ENCODE measurements around the gene TUT1. TPM values are rescaled to one million over a fixed set of nuclear protein-coding genes. Genes with fewer than 3 reads are reported as not detected.

TUT1 gene
- total RNA-seq, 1 experiment from 2014 or later, result 19.9 TPM

Small RNA genes within 50 kb of the gene (microRNA-seq; reads per million reads assigned to microRNA genes)
- 1.3 reads per million for gene MIR6747 (ENCODE audit: unreplicated experiment)

Other genes starting within 250 kb of the TUT1 start
- 1.1 TPM for gene SCGB1A1, start 172.5 kb downstream of the TUT1 start, total RNA-seq (2021; ENCODE audit: unreplicated experiment)
- 844 TPM for gene AHNAK, start 44.7 kb downstream of the TUT1 start, total RNA-seq (2021; ENCODE audit: unreplicated experiment)
- gene EEF1G, start 17.6 kb downstream of the TUT1 start, total RNA-seq (2021; ENCODE audit: unreplicated experiment), result 1,119 TPM
- gene MTA2, start 10.3 kb upstream of the TUT1 start, total RNA-seq (2021; ENCODE audit: unreplicated experiment), result 163 TPM
- 88.8 TPM for gene EML3, start 21.3 kb upstream of the TUT1 start, total RNA-seq (2021; ENCODE audit: unreplicated experiment)
- 2.7 TPM for gene ROM1, start 21.7 kb upstream of the TUT1 start, total RNA-seq (2021; ENCODE audit: unreplicated experiment)
- 68.2 TPM for gene B3GAT3, start 30.5 kb upstream of the TUT1 start, total RNA-seq (2021; ENCODE audit: unreplicated experiment)
- 415 TPM for gene GANAB, start 55.1 kb upstream of the TUT1 start, total RNA-seq (2021; ENCODE audit: unreplicated experiment)
- gene INTS5, start 61.8 kb upstream of the TUT1 start, total RNA-seq (2021; ENCODE audit: unreplicated experiment), result 22.0 TPM
- gene C11orf98, start 73.7 kb upstream of the TUT1 start, total RNA-seq (2021; ENCODE audit: unreplicated experiment), result 96.7 TPM
- 36.9 TPM for gene CSKMT, start 73.8 kb upstream of the TUT1 start, total RNA-seq (2021; ENCODE audit: unreplicated experiment)
- 7.4 TPM for gene UQCC3, start 80.2 kb upstream of the TUT1 start, total RNA-seq (2021; ENCODE audit: unreplicated experiment)
- gene LBHD1, start 80.7 kb upstream of the TUT1 start, total RNA-seq (2021; ENCODE audit: unreplicated experiment), result 15.5 TPM
- 105 TPM for gene UBXN1, start 87.5 kb upstream of the TUT1 start, total RNA-seq (2021; ENCODE audit: unreplicated experiment)
- 0.13 TPM for gene LRRN4CL, start 98.0 kb upstream of the TUT1 start, total RNA-seq (2021; ENCODE audit: unreplicated experiment)
- 82.1 TPM for gene BSCL2, start 115.9 kb upstream of the TUT1 start, total RNA-seq (2021; ENCODE audit: unreplicated experiment)
- gene GNG3, start 116.2 kb upstream of the TUT1 start, total RNA-seq (2021; ENCODE audit: unreplicated experiment), result not detected
- 47.3 TPM for gene HNRNPUL2, start 135.9 kb upstream of the TUT1 start, total RNA-seq (2021; ENCODE audit: unreplicated experiment)
- gene TTC9C, start 137.0 kb upstream of the TUT1 start, total RNA-seq (2021; ENCODE audit: unreplicated experiment), result 39.4 TPM
- gene ZBTB3, start 162.6 kb upstream of the TUT1 start, total RNA-seq (2021; ENCODE audit: unreplicated experiment), result 12.9 TPM
- gene POLR2G, start 170.1 kb upstream of the TUT1 start, total RNA-seq (2021; ENCODE audit: unreplicated experiment), result 114 TPM
- 32.6 TPM for gene TAF6L, start 179.9 kb upstream of the TUT1 start, total RNA-seq (2021; ENCODE audit: unreplicated experiment)
- 50.9 TPM for gene TMEM179B, start 195.9 kb upstream of the TUT1 start, total RNA-seq (2021; ENCODE audit: unreplicated experiment)
- 20.1 TPM for gene TMEM223, start 200.5 kb upstream of the TUT1 start, total RNA-seq (2021; ENCODE audit: unreplicated experiment)
- gene NXF1, start 213.9 kb upstream of the TUT1 start, total RNA-seq (2021; ENCODE audit: unreplicated experiment), result 56.7 TPM
- 31.4 TPM for gene STX5, start 240.5 kb upstream of the TUT1 start, total RNA-seq (2021; ENCODE audit: unreplicated experiment)
- gene TEX54, start 241.3 kb upstream of the TUT1 start, total RNA-seq (2021; ENCODE audit: unreplicated experiment), result not detected
- 62.9 TPM for gene WDR74, start 248.1 kb upstream of the TUT1 start, total RNA-seq (2021; ENCODE audit: unreplicated experiment)

Data from Panc1 (cell line).